Gastrocnemius medialis (tissue), 4 donors: Measurements from ENCODE around the gene DDX24. TPM values are rescaled to one million over a fixed set of nuclear protein-coding genes. Genes with fewer than 3 reads are reported as not detected.

Experiments
- ATAC-seq, 2 donors: fragments of 150-250 bp; one replicate each; pipeline ENCODE4 v1.9.1; 2016
- DNase-seq, 2 donors: peaks; one replicate each; pipeline ENCODE4 v3.0.0-alpha.2; 2019
- H3K27ac ChIP-seq, 4 donors: fragments of 200-600 bp; sonication (generic); 1 replicate in 1 of 4; 2 replicates in 3 of 4; pipeline ENCODE4 v1.5.1; 2016 to 2018; ENCODE audit warnings: mild to moderate bottlenecking in 2 of 4, moderate library complexity in 1 of 4
- H3K27me3 ChIP-seq, 3 donors: fragments of 200-600 bp; sonication (generic) in 2 of 3; 1 replicate in 1 of 3; 2 replicates in 2 of 3; pipeline versions ENCODE4 v1.5.1 to v1.6.0; 2016 to 2019; ENCODE audit warnings: mild to moderate bottlenecking in 1 of 3, moderate library complexity in 1 of 3
- H3K36me3 ChIP-seq, 2 donors: fragments of 200-600 bp; sonication (generic) in 1 of 2; one replicate each; pipeline ENCODE4 v1.5.1; 2017 to 2018
- H3K4me1 ChIP-seq, 2 donors: fragments of 200-600 bp; sonication (generic) in 1 of 2; one replicate each; pipeline ENCODE4 v1.5.1; 2016 to 2017; ENCODE audit warnings: mild to moderate bottlenecking in 2 of 2
- H3K4me3 ChIP-seq, 4 donors: fragments of 200-600 bp; sonication (generic) in 3 of 4; 1 replicate in 1 of 4; 2 replicates in 3 of 4; pipeline ENCODE4 v1.5.1; 2016 to 2019; ENCODE audit warnings: mild to moderate bottlenecking in 2 of 4
- H3K9me3 ChIP-seq, 3 donors: fragments of 200-600 bp; sonication (generic) in 2 of 3; 1 replicate in 1 of 3; 2 replicates in 2 of 3; pipeline ENCODE4 v1.5.1; 2016 to 2019
- POLR2A ChIP-seq, 2 donors: fragments of 450-650 bp; IDR thresholded peaks; one replicate each; pipeline ENCODE4 v1.6.1; 2017; ENCODE audit warnings: antibody characterized with exemption in 2 of 2, mild to moderate bottlenecking in 2 of 2, moderate library complexity in 2 of 2
- in situ Hi-C, 4 donors: fragments of 200-750 bp; cut with MboI; loops; one replicate each; pipeline versions ENCODE4 v1.15.0 to v1.8.0; 2017; ENCODE audit warnings: low sequenced_read_pairs in 4 of 4
- intact Hi-C: fragments of 100-400 bp; cut with DNase I; formaldehyde crosslinking; loops from one replicate; pipeline ENCODE4 v1.15.1; 2023; ENCODE audit warnings: low total_unique reads
- total RNA-seq, 4 donors: library from RNA; depleted of rRNA; stranded (reverse); fragments of >200 nt; gene quantifications; one replicate each; pipeline versions ENCODE4 v1.1.0 to v1.2.3, GENCODE V29; 2016
- TF ChIP-seq, protein P1 (sequence below), 5 experiments: fragments of 450-650 bp in 3 of 5; fragments of 200-600 bp in 2 of 5; sonication (generic) in 2 of 5; IDR thresholded peaks in 4 of 5; conservative IDR thresholded peaks in 1 of 5; 1 replicate in 4 of 5; 2 replicates in 1 of 5; pipeline ENCODE4 v1.5.1; 2016 to 2019; ENCODE audit warnings: antibody characterized with exemption in 5 of 5, mild to moderate bottlenecking in 3 of 5, moderate library complexity in 3 of 5

Gene DDX24
- total RNA-seq, 4 donors from 2014 or later, result 106 to 200 (median 128) TPM

DNA sequence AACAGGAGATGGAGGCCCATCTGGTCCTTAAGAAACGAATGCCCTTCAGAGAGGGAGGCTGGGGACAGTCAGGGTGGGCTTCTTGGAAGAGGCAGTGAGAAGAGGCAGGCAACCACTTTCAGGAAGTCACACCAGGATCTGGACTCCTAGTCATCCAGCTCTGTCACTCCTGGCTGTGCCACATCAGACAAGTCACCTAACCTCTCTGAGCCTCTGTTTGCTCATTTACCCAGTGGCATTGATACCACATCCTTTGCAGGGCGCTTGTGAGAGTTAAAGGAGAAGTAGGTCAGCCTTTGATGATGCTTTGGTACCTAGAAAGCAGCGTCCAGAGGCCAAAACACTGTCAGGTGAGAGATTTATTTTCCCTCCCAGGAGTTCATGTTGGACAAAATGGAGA lies 72.8 kb downstream of the DDX24 start:
- Histone ChIP-seq H3K4me1 (peaks cover 0 to 6% of the 10 kb centered on the region in 2 donors), H3K27ac (no peak overlapping the region), H3K9me3 (no peaks in the 10 kb centered on the region), H3K36me3 (no peaks in the 10 kb centered on the region), H3K27me3 (no peaks in the 10 kb centered on the region), H3K4me3 (no peak overlapping the region)
- intact Hi-C loops (loop anchor here (10.0 kb wide), 1 partner anchor 353 kb away; no protein-coding TSS in a partner anchor), in situ Hi-C loops (loop anchor here in 1 of 4 donors (10.0 kb wide), 1 partner anchor 353 kb away; no protein-coding TSS in a partner anchor)
- no peak for ATAC-seq
- no peak for DNase-seq
- no peak for TF ChIP-seq POLR2A (IDR thresholded peaks at IDR 0.05)
- TF ChIP-seq, protein P1, sequence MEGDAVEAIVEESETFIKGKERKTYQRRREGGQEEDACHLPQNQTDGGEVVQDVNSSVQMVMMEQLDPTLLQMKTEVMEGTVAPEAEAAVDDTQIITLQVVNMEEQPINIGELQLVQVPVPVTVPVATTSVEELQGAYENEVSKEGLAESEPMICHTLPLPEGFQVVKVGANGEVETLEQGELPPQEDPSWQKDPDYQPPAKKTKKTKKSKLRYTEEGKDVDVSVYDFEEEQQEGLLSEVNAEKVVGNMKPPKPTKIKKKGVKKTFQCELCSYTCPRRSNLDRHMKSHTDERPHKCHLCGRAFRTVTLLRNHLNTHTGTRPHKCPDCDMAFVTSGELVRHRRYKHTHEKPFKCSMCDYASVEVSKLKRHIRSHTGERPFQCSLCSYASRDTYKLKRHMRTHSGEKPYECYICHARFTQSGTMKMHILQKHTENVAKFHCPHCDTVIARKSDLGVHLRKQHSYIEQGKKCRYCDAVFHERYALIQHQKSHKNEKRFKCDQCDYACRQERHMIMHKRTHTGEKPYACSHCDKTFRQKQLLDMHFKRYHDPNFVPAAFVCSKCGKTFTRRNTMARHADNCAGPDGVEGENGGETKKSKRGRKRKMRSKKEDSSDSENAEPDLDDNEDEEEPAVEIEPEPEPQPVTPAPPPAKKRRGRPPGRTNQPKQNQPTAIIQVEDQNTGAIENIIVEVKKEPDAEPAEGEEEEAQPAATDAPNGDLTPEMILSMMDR (IDR thresholded peaks at IDR 0.05 in 4 of 5, conservative IDR thresholded peaks at IDR 0.05 in 1 of 5), result no peak

DNA sequence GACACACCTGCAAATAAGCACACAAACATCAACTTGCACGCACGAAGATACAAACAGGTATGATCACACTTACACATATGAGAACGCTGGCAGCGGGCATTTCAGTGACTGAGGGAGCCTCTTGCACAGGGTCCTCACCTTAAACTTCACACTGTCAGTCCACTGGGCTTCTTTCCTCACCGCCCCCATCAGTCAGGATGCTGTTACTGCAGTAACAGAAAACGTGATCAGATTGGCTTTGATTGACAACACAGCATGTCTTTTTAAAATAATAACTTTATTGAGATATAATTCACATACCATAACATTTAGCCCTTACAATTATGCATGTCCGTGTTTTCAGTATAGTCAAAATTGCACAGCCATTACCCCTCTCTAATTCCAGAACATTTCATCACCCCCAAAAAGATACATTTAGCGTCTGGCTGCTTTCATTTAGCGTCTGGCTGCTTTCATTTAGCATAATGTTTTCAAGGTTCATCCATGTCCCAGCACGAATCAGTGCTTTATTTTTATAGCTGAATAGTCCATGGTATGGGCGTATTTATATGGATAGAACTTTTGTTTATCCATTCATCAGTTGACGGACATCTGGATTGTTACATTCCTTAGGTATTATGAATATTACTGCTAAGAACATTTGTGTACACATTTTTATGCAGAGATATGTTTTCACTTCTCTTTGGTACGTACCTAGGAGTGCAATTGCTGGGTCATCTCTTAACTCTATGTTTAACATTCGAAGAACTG lies 75.5 kb downstream of the DDX24 start:
- Histone ChIP-seq H3K9me3 (no peaks in the 10 kb centered on the region), H3K27ac (no peak overlapping the region), H3K4me3 (no peak overlapping the region), H3K4me1 (peaks cover 4 to 17% of the 10 kb centered on the region in 2 donors), H3K27me3 (no peaks in the 10 kb centered on the region), H3K36me3 (no peaks in the 10 kb centered on the region)
- intact Hi-C loops, result loop anchor here (10.0 kb wide), 1 partner anchor 351 kb away; no protein-coding TSS in a partner anchor
- no peak for ATAC-seq
- in situ Hi-C loops, result loop anchor here in 1 of 4 donors (10.0 kb wide), 1 partner anchor 351 kb away; no protein-coding TSS in a partner anchor
- DNase-seq, result no peak
- no peak for TF ChIP-seq POLR2A (IDR thresholded peaks at IDR 0.05)
- TF ChIP-seq, protein P1 (IDR thresholded peaks at IDR 0.05 in 4 of 5, conservative IDR thresholded peaks at IDR 0.05 in 1 of 5), result peak in 2 of 5 experiments; percentile 18 to 25

DNA sequence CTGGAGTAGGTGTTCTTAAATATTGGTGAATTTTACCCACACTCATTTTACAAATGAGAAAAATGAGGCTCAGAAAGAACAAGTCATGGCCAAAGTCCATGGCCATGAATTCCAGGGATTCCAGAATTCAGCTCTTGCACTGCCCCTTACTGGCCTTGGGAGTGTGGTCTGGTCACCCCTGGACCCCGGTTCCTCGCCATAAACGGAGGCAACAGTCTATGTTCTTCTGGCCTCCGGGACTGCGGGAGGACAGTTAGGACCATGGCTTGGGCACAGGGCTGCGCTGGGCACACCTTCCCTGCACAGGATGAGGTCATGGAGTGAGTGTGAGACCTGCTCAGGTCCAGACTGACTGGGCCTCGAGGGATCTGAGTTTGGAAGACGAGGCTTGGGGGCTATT lies 77.0 kb downstream of the DDX24 start:
- Histone ChIP-seq H3K27me3 (no peaks in the 10 kb centered on the region), H3K27ac (no peak overlapping the region), H3K9me3 (no peaks in the 10 kb centered on the region), H3K4me3 (no peak overlapping the region), H3K4me1 (peaks cover 7 to 12% of the 10 kb centered on the region in 2 donors), H3K36me3 (no peaks in the 10 kb centered on the region)
- no peak for DNase-seq
- ATAC-seq, result no peak
- no peak for TF ChIP-seq POLR2A (IDR thresholded peaks at IDR 0.05)
- TF ChIP-seq, protein P1 (IDR thresholded peaks at IDR 0.05 in 4 of 5, conservative IDR thresholded peaks at IDR 0.05 in 1 of 5), result no peak
- in situ Hi-C loops (loop anchor here in 3 of 4 donors (5.0 to 10.0 kb wide), 2 partner anchors 62 to 349 kb away; no protein-coding TSS in a partner anchor), intact Hi-C loops (loop anchor here (10.0 kb wide), 1 partner anchor 349 kb away; no protein-coding TSS in a partner anchor)

DNA sequence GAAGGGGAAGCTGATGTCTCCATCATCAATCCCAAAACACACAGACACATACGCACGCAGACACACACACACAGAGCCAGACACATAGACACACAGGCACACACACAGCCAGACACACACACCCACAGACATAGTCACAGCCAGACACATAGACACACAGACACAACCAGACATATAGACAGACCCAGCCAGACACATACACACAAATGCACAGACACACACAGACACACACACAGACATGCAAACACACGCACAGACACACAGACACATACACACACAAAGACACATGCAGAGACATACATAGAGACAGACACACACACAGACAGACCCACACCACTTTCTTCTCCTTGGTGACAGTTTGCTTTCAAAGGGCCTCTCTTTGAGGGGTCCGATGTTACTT lies 77.6 kb downstream of the DDX24 start:
- in situ Hi-C loops (loop anchor here in 3 of 4 donors (5.0 to 10.0 kb wide), 2 partner anchors 61 to 349 kb away; no protein-coding TSS in a partner anchor), intact Hi-C loops (loop anchor here (10.0 kb wide), 1 partner anchor 349 kb away; no protein-coding TSS in a partner anchor)
- Histone ChIP-seq H3K36me3 (no peaks in the 10 kb centered on the region), H3K9me3 (no peaks in the 10 kb centered on the region), H3K27me3 (no peaks in the 10 kb centered on the region), H3K4me1 (peaks cover 13 to 18% of the 10 kb centered on the region in 2 donors), H3K27ac (no peak overlapping the region), H3K4me3 (no peak overlapping the region)
- TF ChIP-seq, protein P1 (IDR thresholded peaks at IDR 0.05 in 4 of 5, conservative IDR thresholded peaks at IDR 0.05 in 1 of 5), result no peak
- no peak for TF ChIP-seq POLR2A (IDR thresholded peaks at IDR 0.05)
- DNase-seq (no peak), ATAC-seq (no peak)
